Stimulated activated CD8-positive, alpha-beta memory T cell treated with anti-CD3 and anti-CD28 coated beads, Interleukin-7, amount 100 ng/mL, for 1 hour (primary cell): ENCODE measurements around the gene TPM4.
A peak's percentile ranks its signal among the peaks of the same experiment; 100 is the strongest.

Experiments used
- DNase-seq, 2 donors: peaks; one replicate each; pipeline ENCODE4 v3.0.0-alpha.2; 2020; ENCODE audit warnings: low read depth in 2 of 2

TPM4 gene

GRCh38 chr19:16127776-16128371, 51.6 kb downstream of the TPM4 start:
- no peak for DNase-seq

- DNase-seq, result no peak
Observed at GRCh38 chr19:16131648-16132047, 55.4 kb downstream of the TPM4 start.

GRCh38 chr19:16133818-16134217, 57.5 kb downstream of the TPM4 start:
- no peak for DNase-seq

- DNase-seq, result no peak
Observed at GRCh38 chr19:16134510-16134909, 58.2 kb downstream of the TPM4 start.

GRCh38 chr19:16135430-16136127, 59.3 kb downstream of the TPM4 start:
- DNase-seq, result no peak

GRCh38 chr19:16136185-16136999, 60.1 kb downstream of the TPM4 start:
- DNase-seq, result no peak

- DNase-seq, result no peak
Observed at GRCh38 chr19:16139752-16140151, 63.5 kb downstream of the TPM4 start.

- DNase-seq, result no peak
Observed at GRCh38 chr19:16141043-16141442, 64.7 kb downstream of the TPM4 start.

- DNase-seq, result no peak
Observed at GRCh38 chr19:16142032-16142580, 65.8 kb downstream of the TPM4 start.

- DNase-seq, result peak; percentile 63 to 72
Observed at GRCh38 chr19:16143399-16144215, 67.3 kb downstream of the TPM4 start, which contains the start of gene HSH2D. Gene HSH2D (plus strand): TSS chr19:16143685. CDS start chr19:16148751, 5,066 bp downstream.

GRCh38 chr19:16144216-16144581, 67.9 kb downstream of the TPM4 start:
- DNase-seq, result no peak

GRCh38 chr19:16146112-16146511, 69.8 kb downstream of the TPM4 start:
- DNase-seq, result no peak

GRCh38 chr19:16148443-16149229, 72.3 kb downstream of the TPM4 start:
- no peak for DNase-seq
